Measurements from ENCODE around the gene VPS8. TPM values are rescaled to one million over a fixed set of nuclear protein-coding genes. Genes with fewer than 3 reads are reported as not detected.

The VPS8 gene
- total RNA-seq, 1 experiment from 2014 or later, result 33.8 TPM

- CTCF ChIA-PET, result interaction anchor here (1.0 to 1.6 kb wide), 3 partner anchors 13 to 37 kb away, joined by 4 read pairs; no protein-coding TSS in a partner anchor
- no peak for DNase-seq (ENCODE audit: unreplicated experiment)
- Mint-ChIP-seq H3K4me1 (ENCODE audit: insufficient read depth, unreplicated experiment) (peaks cover 8% of the 10 kb centered on the region), H3K27ac (ENCODE audit: low read depth, unreplicated experiment) (no peak overlapping the region), H3K4me3 (ENCODE audit: unreplicated experiment) (no peak overlapping the region), H3K9me3 (ENCODE audit: unreplicated experiment) (no peaks in the 10 kb centered on the region), H3K27me3 (ENCODE audit: insufficient read depth, unreplicated experiment) (no peaks in the 10 kb centered on the region), H3K36me3 (ENCODE audit: insufficient read depth, unreplicated experiment) (peaks cover 12% of the 10 kb centered on the region)
- TF ChIP-seq CTCF (IDR thresholded peaks at IDR 0.05; ENCODE audit: unreplicated experiment), result no peak
- intact Hi-C loops (cut with micrococcal nuclease), result no loop called here
- no TSS peak for BruUV-seq (replicated peaks)
- POLR2A ChIA-PET, result no interaction called here
Measured at GRCh38 chr3:184816614-184817013, 4.6 kb downstream of the VPS8 start.

- ChIA-PET CTCF (interaction anchor here (0.7 to 1.2 kb wide), 2 partner anchors 16 to 1520 kb away, joined by 3 to 5 read pairs; no protein-coding TSS in a partner anchor), POLR2A (interaction anchor here (1.2 kb wide), 1 partner anchor 8 kb away, joined by 4 read pairs; the partner anchor contains the start of gene VPS8)
- H3K36me3 Mint-ChIP-seq (ENCODE audit: insufficient read depth, unreplicated experiment), result peaks cover 12% of the 10 kb centered on the region
- no peaks in the 10 kb centered on the region for H3K27me3 Mint-ChIP-seq (ENCODE audit: insufficient read depth, unreplicated experiment)
- no peak overlapping the region for H3K27ac Mint-ChIP-seq (ENCODE audit: low read depth, unreplicated experiment)
- DNase-seq (ENCODE audit: unreplicated experiment), result no peak
- H3K4me1 Mint-ChIP-seq (ENCODE audit: insufficient read depth, unreplicated experiment), result no peaks in the 10 kb centered on the region
- H3K4me3 Mint-ChIP-seq (ENCODE audit: unreplicated experiment), result no peak overlapping the region
- no TSS peak for BruUV-seq (replicated peaks)
- TF ChIP-seq CTCF (IDR thresholded peaks at IDR 0.05; ENCODE audit: unreplicated experiment), result no peak
- intact Hi-C loops (cut with micrococcal nuclease), result no loop called here
- no peaks in the 10 kb centered on the region for H3K9me3 Mint-ChIP-seq (ENCODE audit: unreplicated experiment)
Measured at GRCh38 chr3:184820525-184820924, 8.6 kb downstream of the VPS8 start.

GRCh38 chr3:184821034-184821433 is 9.1 kb downstream of the VPS8 start:
- Mint-ChIP-seq H3K9me3 (ENCODE audit: unreplicated experiment) (no peaks in the 10 kb centered on the region), H3K27me3 (ENCODE audit: insufficient read depth, unreplicated experiment) (no peaks in the 10 kb centered on the region), H3K36me3 (ENCODE audit: insufficient read depth, unreplicated experiment) (peaks cover 12% of the 10 kb centered on the region), H3K27ac (ENCODE audit: low read depth, unreplicated experiment) (no peak overlapping the region), H3K4me1 (ENCODE audit: insufficient read depth, unreplicated experiment) (no peaks in the 10 kb centered on the region), H3K4me3 (ENCODE audit: unreplicated experiment) (no peak overlapping the region)
- BruUV-seq (replicated peaks), result no TSS peak
- ChIA-PET CTCF (interaction anchor here (0.8 to 1.2 kb wide), 2 partner anchors 16 to 17 kb away, joined by 3 to 5 read pairs; no protein-coding TSS in a partner anchor), POLR2A (interaction anchor here (1.2 kb wide), 1 partner anchor 9 kb away, joined by 4 read pairs; the partner anchor contains the start of gene VPS8)
- no peak for TF ChIP-seq CTCF (IDR thresholded peaks at IDR 0.05; ENCODE audit: unreplicated experiment)
- no peak for DNase-seq (ENCODE audit: unreplicated experiment)
- intact Hi-C loops (cut with micrococcal nuclease), result no loop called here

- Mint-ChIP-seq H3K36me3 (ENCODE audit: insufficient read depth, unreplicated experiment) (peaks cover 7% of the 10 kb centered on the region), H3K27me3 (ENCODE audit: insufficient read depth, unreplicated experiment) (no peaks in the 10 kb centered on the region), H3K4me1 (ENCODE audit: insufficient read depth, unreplicated experiment) (no peaks in the 10 kb centered on the region), H3K27ac (ENCODE audit: low read depth, unreplicated experiment) (no peak overlapping the region), H3K9me3 (ENCODE audit: unreplicated experiment) (no peaks in the 10 kb centered on the region), H3K4me3 (ENCODE audit: unreplicated experiment) (no peak overlapping the region)
- BruUV-seq (replicated peaks), result no TSS peak
- TF ChIP-seq CTCF (IDR thresholded peaks at IDR 0.05; ENCODE audit: unreplicated experiment), result no peak
- no peak for DNase-seq (ENCODE audit: unreplicated experiment)
- CTCF ChIA-PET, result interaction anchor here (0.7 to 1.7 kb wide), 3 partner anchors 9 to 53 kb away, joined by 3 to 7 read pairs (median 6); no protein-coding TSS in a partner anchor
- intact Hi-C loops (cut with micrococcal nuclease), result no loop called here
- POLR2A ChIA-PET, result interaction anchor here (1.0 to 1.1 kb wide), 2 partner anchors 9 to 764 kb away, joined by 3 read pairs; partner anchors contain the start of gene SENP2
Measured at GRCh38 chr3:184822081-184822480, 10.1 kb downstream of the VPS8 start.
